Breast epithelium (tissue), 4 donors: Measurements from ENCODE around the gene CSRP2. TPM values are rescaled to one million over a fixed set of nuclear protein-coding genes. Genes with fewer than 3 reads are reported as not detected.
A peak's percentile ranks its signal among the peaks of the same experiment; 100 is the strongest.

Source experiments
- DNase-seq, 2 donors: peaks; one replicate each; pipeline ENCODE4 v3.0.0-alpha.2; 2019; ENCODE audit warnings: low spot score in 2 of 2
- H3K27ac ChIP-seq, 2 donors: fragments of 200-600 bp; sonication (generic) in 1 of 2; one replicate each; pipeline ENCODE4 v1.5.1; 2016 to 2019; ENCODE audit warnings: mild to moderate bottlenecking in 1 of 2
- H3K27me3 ChIP-seq, 2 donors: fragments of 200-600 bp; sonication (generic) in 1 of 2; one replicate each; pipeline versions ENCODE4 v1.5.1 to v1.6.0; 2017 to 2019; ENCODE audit warnings: control low read depth in 1 of 2, mild to moderate bottlenecking in 1 of 2
- H3K36me3 ChIP-seq: fragments of 200-600 bp; one replicate; pipeline ENCODE4 v1.5.1; 2019
- H3K4me1 ChIP-seq, 2 donors: fragments of 200-600 bp; sonication (generic); one replicate each; pipeline ENCODE4 v1.5.1; 2016 to 2019; ENCODE audit warnings: control low read depth in 1 of 2
- H3K4me3 ChIP-seq, 3 donors: fragments of 200-600 bp; sonication (generic); 1 replicate in 2 of 3; 2 replicates in 1 of 3; pipeline ENCODE4 v1.5.1; 2016 to 2019; ENCODE audit warnings: mild to moderate bottlenecking in 3 of 3, moderate library complexity in 2 of 3
- H3K9me3 ChIP-seq, 2 donors: fragments of 200-600 bp; sonication (generic) in 1 of 2; one replicate each; pipeline ENCODE4 v1.5.1; 2016 to 2019; ENCODE audit warnings: control low read depth in 1 of 2
- POLR2A ChIP-seq: fragments of 450-650 bp; IDR thresholded peaks from one replicate; pipeline ENCODE4 v1.6.1; 2016; ENCODE audit warnings: antibody characterized with exemption, mild to moderate bottlenecking, moderate library complexity
- POLR2AphosphoS5 ChIP-seq, 3 donors: sonication (generic); formaldehyde crosslinking; IDR thresholded peaks; one replicate each; pipeline ENCODE4 v1.6.1; 2017; ENCODE audit warnings: antibody characterized with exemption in 3 of 3
- intact Hi-C: fragments of 100-400 bp; cut with DNase I; formaldehyde crosslinking; loops from one replicate; pipeline ENCODE4 v1.15.1; 2023; ENCODE audit warnings: low total_unique reads
- total RNA-seq, 3 donors: library from RNA; depleted of rRNA; stranded (reverse); fragments of >200 nt; gene quantifications; one replicate each; pipeline ENCODE4 v1.1.0, GENCODE V29; 2016
- TF ChIP-seq, protein P1 (sequence below), 3 donors: fragments of 450-650 bp; IDR thresholded peaks; one replicate each; pipeline ENCODE4 v1.5.1; 2016 to 2017; ENCODE audit warnings: antibody characterized with exemption in 3 of 3, mild to moderate bottlenecking in 3 of 3, moderate library complexity in 3 of 3

The CSRP2 gene
- total RNA-seq, 3 donors from 2014 or later = 23.3 to 89.5 (median 38.3) TPM

DNA sequence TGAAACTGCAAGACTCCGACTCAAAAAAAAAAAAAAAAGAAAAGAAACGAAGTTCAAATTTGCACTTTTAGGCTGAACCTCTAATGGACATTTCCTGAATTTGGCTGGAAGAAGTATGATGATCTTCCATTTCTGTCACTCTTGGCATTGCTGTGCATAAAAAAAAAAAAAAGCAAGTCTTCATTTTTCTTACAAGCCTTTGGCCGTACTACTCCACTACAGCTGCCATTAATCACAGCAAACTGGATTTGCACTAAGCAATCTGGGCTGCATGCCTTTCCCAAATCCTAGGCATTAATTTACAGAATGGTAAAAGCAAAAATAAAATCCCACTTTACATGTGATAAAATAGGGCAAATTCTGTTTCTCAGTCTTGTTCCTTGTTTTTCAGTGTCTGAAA lies 7.1 kb downstream of the CSRP2 start:
- intact Hi-C loops = no loop called here
- Histone ChIP-seq H3K27ac (no peak overlapping the region), H3K36me3 (no peaks in the 10 kb centered on the region), H3K4me1 (no peaks in the 10 kb centered on the region), H3K4me3 (no peak overlapping the region), H3K9me3 (no peaks in the 10 kb centered on the region), H3K27me3 (no peaks in the 10 kb centered on the region)
- no peak for TF ChIP-seq POLR2AphosphoS5 (IDR thresholded peaks at IDR 0.05)
- TF ChIP-seq, protein P1, sequence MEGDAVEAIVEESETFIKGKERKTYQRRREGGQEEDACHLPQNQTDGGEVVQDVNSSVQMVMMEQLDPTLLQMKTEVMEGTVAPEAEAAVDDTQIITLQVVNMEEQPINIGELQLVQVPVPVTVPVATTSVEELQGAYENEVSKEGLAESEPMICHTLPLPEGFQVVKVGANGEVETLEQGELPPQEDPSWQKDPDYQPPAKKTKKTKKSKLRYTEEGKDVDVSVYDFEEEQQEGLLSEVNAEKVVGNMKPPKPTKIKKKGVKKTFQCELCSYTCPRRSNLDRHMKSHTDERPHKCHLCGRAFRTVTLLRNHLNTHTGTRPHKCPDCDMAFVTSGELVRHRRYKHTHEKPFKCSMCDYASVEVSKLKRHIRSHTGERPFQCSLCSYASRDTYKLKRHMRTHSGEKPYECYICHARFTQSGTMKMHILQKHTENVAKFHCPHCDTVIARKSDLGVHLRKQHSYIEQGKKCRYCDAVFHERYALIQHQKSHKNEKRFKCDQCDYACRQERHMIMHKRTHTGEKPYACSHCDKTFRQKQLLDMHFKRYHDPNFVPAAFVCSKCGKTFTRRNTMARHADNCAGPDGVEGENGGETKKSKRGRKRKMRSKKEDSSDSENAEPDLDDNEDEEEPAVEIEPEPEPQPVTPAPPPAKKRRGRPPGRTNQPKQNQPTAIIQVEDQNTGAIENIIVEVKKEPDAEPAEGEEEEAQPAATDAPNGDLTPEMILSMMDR (IDR thresholded peaks at IDR 0.05) = no peak
- no peak for TF ChIP-seq POLR2A
- DNase-seq = no peak

DNA sequence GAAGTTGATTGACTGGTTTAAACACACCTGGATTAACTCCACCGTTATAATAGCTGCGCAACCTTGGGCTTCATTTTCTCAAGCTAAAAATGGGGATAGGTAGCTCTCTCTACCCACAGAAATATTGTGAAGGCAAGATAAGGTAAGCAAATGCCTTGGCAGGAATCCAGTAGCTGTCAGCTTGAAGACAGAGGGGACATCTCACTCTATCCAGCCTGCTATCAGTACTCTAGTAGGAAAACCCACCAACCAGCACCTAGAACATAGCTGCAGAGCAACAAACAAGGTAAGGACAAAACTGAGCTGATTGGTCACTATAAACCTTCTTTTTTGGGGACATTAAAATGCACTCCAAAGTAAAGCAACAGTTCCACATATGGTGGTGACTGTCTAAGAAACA lies 7.7 kb downstream of the CSRP2 start:
- DNase-seq = no peak
- intact Hi-C loops = no loop called here
- Histone ChIP-seq H3K9me3 (no peaks in the 10 kb centered on the region), H3K4me3 (no peak overlapping the region), H3K4me1 (no peaks in the 10 kb centered on the region), H3K36me3 (no peaks in the 10 kb centered on the region), H3K27me3 (no peaks in the 10 kb centered on the region), H3K27ac (no peak overlapping the region)
- TF ChIP-seq POLR2A (no peak), POLR2AphosphoS5 (IDR thresholded peaks at IDR 0.05) (no peak)
- TF ChIP-seq, protein P1 (IDR thresholded peaks at IDR 0.05) = no peak

DNA sequence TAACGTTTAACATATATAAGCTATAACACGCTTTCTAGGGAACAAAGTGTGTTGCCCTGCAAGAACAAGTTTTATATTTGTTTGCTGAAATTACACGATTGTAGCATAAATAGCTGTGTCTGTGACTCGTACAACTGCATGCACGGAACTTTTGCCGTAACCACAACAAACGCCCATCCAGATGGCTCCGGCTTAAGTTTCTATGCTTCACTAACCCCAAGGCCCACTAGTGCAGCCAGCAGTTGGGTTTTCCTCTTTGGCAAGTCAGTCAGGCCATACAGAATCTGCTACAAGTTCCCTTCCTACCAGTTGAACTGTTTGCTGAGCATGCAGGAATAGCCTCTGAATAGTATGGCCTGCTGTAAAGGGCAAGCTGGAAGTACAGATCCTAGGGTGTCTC lies 12.1 kb downstream of the CSRP2 start:
- H3K27me3 ChIP-seq = no peaks in the 10 kb centered on the region
- TF ChIP-seq, protein P1 (IDR thresholded peaks at IDR 0.05) = no peak
- no peak for TF ChIP-seq POLR2A
- TF ChIP-seq POLR2AphosphoS5 (IDR thresholded peaks at IDR 0.05) = no peak
- DNase-seq = no peak
- no peaks in the 10 kb centered on the region for H3K4me1 ChIP-seq
- intact Hi-C loops = no loop called here
- H3K4me3 ChIP-seq = no peak overlapping the region
- no peaks in the 10 kb centered on the region for H3K36me3 ChIP-seq
- peak overlapping the region; percentile 29 to 48 for H3K27ac ChIP-seq
- H3K9me3 ChIP-seq = no peaks in the 10 kb centered on the region

DNA sequence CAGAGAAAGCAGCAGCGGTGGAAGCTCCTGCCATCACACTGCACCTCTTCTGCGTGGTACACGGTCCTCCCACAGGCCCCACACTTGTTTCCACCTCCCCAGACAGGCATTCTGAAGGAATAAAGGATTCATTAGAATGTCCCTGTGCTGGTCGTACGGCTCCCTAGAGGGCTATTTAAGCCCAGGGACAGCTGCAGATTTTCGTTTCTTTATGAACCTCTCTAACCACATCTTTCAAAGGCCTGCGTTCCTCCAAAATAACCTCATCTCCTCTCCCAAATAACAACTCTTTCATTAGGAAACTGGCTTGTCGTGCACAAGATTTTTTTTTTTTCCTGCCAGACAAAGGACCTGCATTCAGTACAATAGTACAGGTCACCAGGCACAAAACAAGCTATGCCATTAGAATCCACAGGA lies 12.7 kb downstream of the CSRP2 start:
- TF ChIP-seq, protein P1 (IDR thresholded peaks at IDR 0.05) = no peak
- no peak for TF ChIP-seq POLR2AphosphoS5 (IDR thresholded peaks at IDR 0.05)
- no peak for TF ChIP-seq POLR2A

DNA sequence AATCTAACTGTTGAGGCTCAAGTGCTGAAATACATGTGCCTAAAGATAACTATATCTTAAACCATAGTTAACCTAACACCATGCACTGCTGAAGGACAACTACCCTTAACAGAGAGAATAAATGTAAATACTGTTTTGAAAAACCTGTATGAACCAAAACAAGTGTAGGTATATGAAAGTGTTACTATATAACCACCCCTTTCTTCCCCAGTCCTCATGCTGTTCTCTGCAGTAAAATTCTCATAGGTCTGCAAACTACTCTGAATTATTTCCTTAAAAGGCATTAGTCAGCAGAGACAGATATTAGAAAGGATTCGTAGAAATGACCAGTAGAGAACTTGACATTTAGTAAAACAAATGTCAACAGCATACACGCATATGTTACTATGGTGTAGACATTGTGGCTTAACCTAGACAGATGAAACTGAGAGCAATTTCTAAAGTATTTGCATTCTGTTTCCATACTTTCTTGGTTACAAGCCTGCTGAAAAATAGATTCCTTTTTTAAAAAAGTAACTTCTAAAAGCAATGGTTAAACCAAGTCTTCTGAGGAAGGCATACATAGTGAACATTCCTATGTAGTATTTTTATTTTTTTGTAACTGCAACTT lies 13.9 kb downstream of the CSRP2 start:
- DNase-seq = no peak
- intact Hi-C loops = no loop called here
- Histone ChIP-seq H3K9me3 (no peaks in the 10 kb centered on the region), H3K27me3 (no peaks in the 10 kb centered on the region), H3K27ac (no peak overlapping the region), H3K4me1 (no peaks in the 10 kb centered on the region), H3K36me3 (no peaks in the 10 kb centered on the region), H3K4me3 (no peak overlapping the region)
- TF ChIP-seq, protein P1 (IDR thresholded peaks at IDR 0.05) = no peak
- TF ChIP-seq POLR2A (no peak), POLR2AphosphoS5 (IDR thresholded peaks at IDR 0.05) (no peak)

More for the DNA sequence above, 12.7 kb downstream of the CSRP2 start:
- no peaks in the 10 kb centered on the region for H3K36me3 ChIP-seq
- H3K4me3 ChIP-seq = peak overlapping the region in 1 of 3 donors; percentile 4
- H3K9me3 ChIP-seq = no peaks in the 10 kb centered on the region
- intact Hi-C loops = no loop called here
- H3K4me1 ChIP-seq = no peaks in the 10 kb centered on the region
- no peaks in the 10 kb centered on the region for H3K27me3 ChIP-seq
- no peak for DNase-seq
- H3K27ac ChIP-seq = peak overlapping the region; percentile 44 to 48
